ENCODE results near the gene AKAP6.
A peak's percentile ranks its signal among the peaks of the same experiment; 100 is the strongest.

Gene AKAP6

GRCh38 chr14:32594766-32595165, 265.7 kb downstream of the AKAP6 start:
- no peak for DNase-seq

- DNase-seq = no peak
These were observed 266.4 kb downstream of the AKAP6 start for GRCh38 chr14:32595497-32595896.

GRCh38 chr14:32596390-32596789, 267.3 kb downstream of the AKAP6 start:
- no peak for DNase-seq

GRCh38 chr14:32597771-32598170, 268.7 kb downstream of the AKAP6 start:
- no peak for DNase-seq

GRCh38 chr14:32601069-32601468, 272.0 kb downstream of the AKAP6 start:
- no peak for DNase-seq

- DNase-seq = no peak
These were observed 272.8 kb downstream of the AKAP6 start for GRCh38 chr14:32601906-32602305.

GRCh38 chr14:32602699-32603098, 273.6 kb downstream of the AKAP6 start:
- no peak for DNase-seq

- DNase-seq = no peak
These were observed 275.0 kb downstream of the AKAP6 start for GRCh38 chr14:32603992-32604565.

- DNase-seq = no peak
These were observed 277.2 kb downstream of the AKAP6 start for GRCh38 chr14:32606301-32606700.

GRCh38 chr14:32607399-32607798, 278.3 kb downstream of the AKAP6 start:
- DNase-seq = no peak

GRCh38 chr14:32608857-32609256, 279.8 kb downstream of the AKAP6 start:
- peak; percentile 73 for DNase-seq

GRCh38 chr14:32609388-32609787, 280.3 kb downstream of the AKAP6 start:
- DNase-seq = no peak

- DNase-seq = no peak
These were observed 282.7 kb downstream of the AKAP6 start for GRCh38 chr14:32611752-32612151.

GRCh38 chr14:32618991-32619390, 289.9 kb downstream of the AKAP6 start:
- DNase-seq = no peak

GRCh38 chr14:32620303-32620702, 291.2 kb downstream of the AKAP6 start:
- no peak for DNase-seq

GRCh38 chr14:32620724-32621123, 291.6 kb downstream of the AKAP6 start:
- no peak for DNase-seq

GRCh38 chr14:32621585-32621984, 292.5 kb downstream of the AKAP6 start:
- no peak for DNase-seq

- DNase-seq = no peak
These were observed 293.6 kb downstream of the AKAP6 start for GRCh38 chr14:32622742-32623141.

GRCh38 chr14:32623300-32624093, 294.4 kb downstream of the AKAP6 start:
- DNase-seq = no peak

- DNase-seq = no peak
These were observed 296.1 kb downstream of the AKAP6 start for GRCh38 chr14:32625211-32625610.

GRCh38 chr14:32627545-32628298, 298.6 kb downstream of the AKAP6 start:
- no peak for DNase-seq

GRCh38 chr14:32629236-32629635, 300.1 kb downstream of the AKAP6 start:
- no peak for DNase-seq

GRCh38 chr14:32630701-32631100, 301.6 kb downstream of the AKAP6 start:
- no peak for DNase-seq

Measured in femur (tissue), 1 donor.